HG03139 (cell line): ENCODE data around the gene UBXN11.

Experiments
- ATAC-seq: cut with Tn5 transposase; IDR thresholded peaks from one replicate; pipeline ENCODE4 v1.9.1; 2021; ENCODE audit not compliant: unreplicated experiment

The UBXN11 gene

GRCh38 chr1:26306290-26307229, at the start of gene UBXN11:
Gene UBXN11, minus strand, starts transcription at chr1:26306636. Its CDS starts 3,753 bp downstream, at chr1:26302883.
- ATAC-seq = peak; percentile 95

- ATAC-seq = no peak
These were observed 49.7 kb upstream of the UBXN11 start for GRCh38 chr1:26356106-26356505.

GRCh38 chr1:26354972-26355371, 48.5 kb upstream of the UBXN11 start:
- no peak for ATAC-seq

GRCh38 chr1:26353976-26354820, 47.8 kb upstream of the UBXN11 start, which contains the start of gene CRYBG2:
Gene CRYBG2, minus strand, starts transcription at chr1:26354130. Its CDS starts 7,473 bp downstream, at chr1:26346657.
- ATAC-seq = no peak

GRCh38 chr1:26353210-26353859, 46.9 kb upstream of the UBXN11 start:
- no peak for ATAC-seq

GRCh38 chr1:26352338-26352679, 45.9 kb upstream of the UBXN11 start:
- no peak for ATAC-seq

- ATAC-seq = no peak
These were observed 45.3 kb upstream of the UBXN11 start for GRCh38 chr1:26351590-26352337.

- no peak for ATAC-seq
These were observed 44.5 kb upstream of the UBXN11 start for GRCh38 chr1:26350701-26351589.

GRCh38 chr1:26350343-26350700, 43.9 kb upstream of the UBXN11 start:
- no peak for ATAC-seq

- ATAC-seq = no peak
These were observed 43.4 kb upstream of the UBXN11 start for GRCh38 chr1:26349877-26350244.

GRCh38 chr1:26349188-26349876, 42.9 kb upstream of the UBXN11 start:
- no peak for ATAC-seq

- ATAC-seq = no peak
These were observed 40.0 kb upstream of the UBXN11 start for GRCh38 chr1:26346274-26347033.

- ATAC-seq = no peak
These were observed 39.3 kb upstream of the UBXN11 start for GRCh38 chr1:26345718-26346117.

GRCh38 chr1:26344147-26344920, 37.9 kb upstream of the UBXN11 start:
- ATAC-seq = no peak

- ATAC-seq = no peak
These were observed 33.6 kb upstream of the UBXN11 start for GRCh38 chr1:26340047-26340481.

- ATAC-seq = no peak
These were observed 32.2 kb upstream of the UBXN11 start for GRCh38 chr1:26338670-26339069.

- ATAC-seq = no peak
These were observed 31.2 kb upstream of the UBXN11 start for GRCh38 chr1:26337625-26338024.

- no peak for ATAC-seq
These were observed 30.7 kb upstream of the UBXN11 start for GRCh38 chr1:26337206-26337535.
